Measurements from ENCODE around the gene DNAJC30. TPM values are rescaled to one million over a fixed set of nuclear protein-coding genes. Genes with fewer than 3 reads are reported as not detected.

Gene DNAJC30
- total RNA-seq, 4 donors from 2014 or later, result 4.4 to 4.9 (median 4.8) TPM

DNA sequence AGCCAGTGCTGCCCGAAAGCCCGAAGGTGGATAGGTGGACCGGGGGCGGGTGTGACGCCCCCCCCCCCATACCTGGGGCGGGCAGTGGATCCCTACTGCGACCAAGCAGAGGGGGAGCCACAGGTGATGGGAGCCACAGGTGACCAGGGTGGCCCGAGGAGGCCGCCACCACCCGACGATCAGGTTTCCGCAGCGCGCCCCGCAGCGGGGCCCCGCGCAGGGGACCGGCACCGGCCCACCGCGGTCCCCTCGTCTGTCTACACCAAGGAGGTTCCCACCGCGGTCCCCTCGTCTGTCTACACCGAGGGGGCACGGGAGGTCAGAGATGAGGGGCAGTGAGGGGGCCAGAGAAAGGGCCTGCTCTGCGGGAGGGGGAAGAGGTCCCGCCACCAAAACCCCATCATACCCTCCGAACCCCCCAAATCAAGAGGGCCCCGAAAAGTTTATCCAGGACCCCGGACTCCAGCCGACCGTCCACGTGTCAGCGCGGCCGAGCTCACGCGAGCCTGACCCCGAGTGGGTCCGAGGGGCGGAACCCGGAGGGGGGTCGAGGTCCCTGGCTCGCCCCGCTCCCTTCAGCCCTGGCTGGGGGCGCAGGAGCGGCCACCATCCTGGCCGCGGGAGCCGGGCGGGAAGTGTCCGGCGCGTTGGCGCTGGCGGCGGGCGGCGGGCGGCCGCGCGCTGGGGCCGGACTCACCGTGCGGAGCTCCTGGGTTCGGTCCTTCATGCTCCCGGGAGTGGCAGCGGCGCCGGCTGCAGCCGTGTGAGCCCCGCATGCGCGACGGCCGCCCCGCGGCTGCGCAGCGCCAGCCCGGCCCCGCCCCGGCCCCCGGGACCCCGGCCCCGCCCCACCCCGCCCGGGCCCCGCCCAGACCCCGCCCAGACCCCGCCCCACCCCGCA lies 35.9 kb upstream of the DNAJC30 start, which contains the start of gene STX1A:
Gene STX1A, minus strand, starts transcription at position 765 of the 901 bp plus-strand sequence. Its CDS starts 38 bp downstream, at position 727.
- under 1% methylated on average over 51 of the region's 96 CpGs for WGBS
- Histone ChIP-seq H3K4me1 (peaks cover 31% of the 10 kb centered on the region), H3K36me3 (no peaks in the 10 kb centered on the region), H3K27ac (no peak within 1 kb of the TSS), H3K27me3 (no peaks in the 10 kb centered on the region), H3K9me3 (no peaks in the 10 kb centered on the region), H3K4me3 (peak within 1 kb of the TSS; percentile 88)
- DNase-seq (ENCODE audit: low spot score in 2 of 2), result no peak
- TF ChIP-seq POLR2A (IDR thresholded peaks at IDR 0.05), result no peak
- TF ChIP-seq, protein P1, sequence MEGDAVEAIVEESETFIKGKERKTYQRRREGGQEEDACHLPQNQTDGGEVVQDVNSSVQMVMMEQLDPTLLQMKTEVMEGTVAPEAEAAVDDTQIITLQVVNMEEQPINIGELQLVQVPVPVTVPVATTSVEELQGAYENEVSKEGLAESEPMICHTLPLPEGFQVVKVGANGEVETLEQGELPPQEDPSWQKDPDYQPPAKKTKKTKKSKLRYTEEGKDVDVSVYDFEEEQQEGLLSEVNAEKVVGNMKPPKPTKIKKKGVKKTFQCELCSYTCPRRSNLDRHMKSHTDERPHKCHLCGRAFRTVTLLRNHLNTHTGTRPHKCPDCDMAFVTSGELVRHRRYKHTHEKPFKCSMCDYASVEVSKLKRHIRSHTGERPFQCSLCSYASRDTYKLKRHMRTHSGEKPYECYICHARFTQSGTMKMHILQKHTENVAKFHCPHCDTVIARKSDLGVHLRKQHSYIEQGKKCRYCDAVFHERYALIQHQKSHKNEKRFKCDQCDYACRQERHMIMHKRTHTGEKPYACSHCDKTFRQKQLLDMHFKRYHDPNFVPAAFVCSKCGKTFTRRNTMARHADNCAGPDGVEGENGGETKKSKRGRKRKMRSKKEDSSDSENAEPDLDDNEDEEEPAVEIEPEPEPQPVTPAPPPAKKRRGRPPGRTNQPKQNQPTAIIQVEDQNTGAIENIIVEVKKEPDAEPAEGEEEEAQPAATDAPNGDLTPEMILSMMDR (IDR thresholded peaks at IDR 0.05), result no peak
- no peak for TF ChIP-seq POLR2AphosphoS5 (IDR thresholded peaks at IDR 0.05)
- no peak for TF ChIP-seq EP300 (IDR thresholded peaks at IDR 0.05)

DNA sequence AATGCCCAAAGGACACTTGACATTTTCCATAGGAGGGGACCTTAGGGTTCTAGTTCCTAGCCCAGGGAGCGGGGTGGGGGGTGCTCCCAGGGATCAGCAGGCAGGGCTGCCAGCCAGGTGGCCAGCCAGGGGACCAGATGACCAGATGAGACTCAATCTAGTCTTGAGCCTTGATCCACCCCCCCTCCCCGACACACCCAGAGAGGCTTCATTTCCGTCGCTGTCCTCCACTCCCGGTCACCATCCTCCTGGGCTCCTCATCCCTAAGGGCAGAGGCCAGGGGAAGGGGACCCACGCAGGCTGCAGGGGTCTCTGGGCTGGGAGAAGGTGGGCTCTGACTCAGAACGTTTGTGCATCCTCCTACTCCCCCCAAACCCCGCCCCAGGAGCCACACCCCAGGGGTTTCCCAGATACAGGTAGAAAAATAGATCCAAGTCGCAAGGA lies 35.2 kb upstream of the DNAJC30 start:
- peak overlapping the region; percentile 88 for H3K4me3 ChIP-seq
- no peak overlapping the region for H3K27ac ChIP-seq
- no peak for DNase-seq (ENCODE audit: low spot score in 2 of 2)
- no peaks in the 10 kb centered on the region for H3K27me3 ChIP-seq
- 55% methylated on average over 7 of the region's 9 CpGs for WGBS
- no peaks in the 10 kb centered on the region for H3K36me3 ChIP-seq
- no peaks in the 10 kb centered on the region for H3K9me3 ChIP-seq
- peaks cover 31% of the 10 kb centered on the region for H3K4me1 ChIP-seq
- TF ChIP-seq POLR2A (IDR thresholded peaks at IDR 0.05) (no peak), EP300 (IDR thresholded peaks at IDR 0.05) (no peak), POLR2AphosphoS5 (IDR thresholded peaks at IDR 0.05) (no peak)
- TF ChIP-seq, protein P1 (IDR thresholded peaks at IDR 0.05), result no peak

DNA sequence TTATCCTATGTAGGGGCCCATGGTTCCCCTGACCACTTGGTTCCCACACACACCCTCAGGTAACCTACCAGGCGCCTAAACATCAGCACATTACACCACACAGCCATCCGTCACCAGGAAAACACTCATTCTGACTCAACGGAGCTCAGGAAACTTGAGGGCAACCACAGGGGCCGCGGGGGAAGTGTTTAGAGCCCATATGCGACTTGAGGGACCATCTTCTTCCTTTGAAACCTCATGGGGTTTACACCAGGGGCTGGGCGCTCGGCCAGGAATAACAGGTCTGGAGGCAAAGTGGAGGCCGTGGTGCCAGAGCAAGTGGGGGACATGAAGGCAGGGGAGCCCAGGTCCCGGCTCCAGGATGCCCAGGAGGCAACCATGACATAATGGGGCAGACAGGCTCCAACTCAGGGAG lies 34.7 kb upstream of the DNAJC30 start:
- DNase-seq (ENCODE audit: low spot score in 2 of 2), result no peak
- no peaks in the 10 kb centered on the region for H3K36me3 ChIP-seq
- no peaks in the 10 kb centered on the region for H3K27me3 ChIP-seq
- peak overlapping the region; percentile 88 for H3K4me3 ChIP-seq
- TF ChIP-seq EP300 (IDR thresholded peaks at IDR 0.05) (no peak), POLR2AphosphoS5 (IDR thresholded peaks at IDR 0.05) (no peak)
- no peak overlapping the region for H3K27ac ChIP-seq
- 65% methylated on average over 10 of the region's 10 CpGs for WGBS
- H3K4me1 ChIP-seq, result peaks cover 31% of the 10 kb centered on the region
- no peaks in the 10 kb centered on the region for H3K9me3 ChIP-seq

DNA sequence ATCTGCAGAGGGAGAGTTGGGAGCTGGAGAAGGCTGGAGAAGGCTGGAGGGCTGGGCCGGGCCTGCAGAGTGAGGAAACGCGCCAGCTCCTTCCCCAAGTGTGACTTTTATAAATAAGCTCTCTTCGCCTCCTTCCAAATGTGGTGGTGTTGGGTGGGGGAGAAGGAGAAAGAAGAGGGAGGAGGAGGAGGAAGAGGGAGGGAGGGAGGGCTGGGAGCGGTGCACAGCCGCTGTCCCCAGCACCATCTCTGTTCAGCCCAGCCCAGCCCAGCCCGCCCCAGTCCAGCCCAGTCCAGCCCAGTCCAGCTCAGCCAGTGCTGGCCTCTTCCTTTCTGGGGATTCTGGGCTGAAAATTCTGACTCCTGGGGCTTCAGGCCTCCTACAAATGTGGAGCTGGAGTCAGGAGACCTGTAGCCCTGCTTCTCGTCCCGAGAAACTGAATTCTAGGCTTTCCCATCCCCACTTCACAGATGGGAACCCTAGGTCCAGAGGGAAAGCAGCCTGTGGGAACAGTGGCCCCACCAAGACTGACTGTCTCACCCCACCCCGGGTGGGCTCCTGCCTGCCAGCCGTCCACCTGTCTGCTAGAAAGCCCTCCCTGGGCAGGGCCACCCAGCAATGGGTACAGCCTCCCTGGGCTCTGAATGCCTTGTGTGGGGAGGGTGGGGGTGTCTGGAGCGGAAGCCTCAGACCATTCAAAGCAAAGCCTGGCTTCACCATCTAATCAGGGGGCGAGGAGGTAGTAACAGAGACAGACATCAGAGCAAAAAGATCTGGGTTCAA lies 34.0 kb upstream of the DNAJC30 start:
- H3K4me3 ChIP-seq, result no peak overlapping the region
- no peaks in the 10 kb centered on the region for H3K27me3 ChIP-seq
- H3K27ac ChIP-seq, result no peak overlapping the region
- H3K4me1 ChIP-seq, result peaks cover 31% of the 10 kb centered on the region
- no peak for DNase-seq (ENCODE audit: low spot score in 2 of 2)
- no peaks in the 10 kb centered on the region for H3K9me3 ChIP-seq
- H3K36me3 ChIP-seq, result no peaks in the 10 kb centered on the region
- 66% methylated on average over 12 of the region's 13 CpGs for WGBS
- TF ChIP-seq, protein P1 (IDR thresholded peaks at IDR 0.05), result no peak
- no peak for TF ChIP-seq POLR2A (IDR thresholded peaks at IDR 0.05)
- TF ChIP-seq POLR2AphosphoS5 (IDR thresholded peaks at IDR 0.05), result no peak
- no peak for TF ChIP-seq EP300 (IDR thresholded peaks at IDR 0.05)

DNA sequence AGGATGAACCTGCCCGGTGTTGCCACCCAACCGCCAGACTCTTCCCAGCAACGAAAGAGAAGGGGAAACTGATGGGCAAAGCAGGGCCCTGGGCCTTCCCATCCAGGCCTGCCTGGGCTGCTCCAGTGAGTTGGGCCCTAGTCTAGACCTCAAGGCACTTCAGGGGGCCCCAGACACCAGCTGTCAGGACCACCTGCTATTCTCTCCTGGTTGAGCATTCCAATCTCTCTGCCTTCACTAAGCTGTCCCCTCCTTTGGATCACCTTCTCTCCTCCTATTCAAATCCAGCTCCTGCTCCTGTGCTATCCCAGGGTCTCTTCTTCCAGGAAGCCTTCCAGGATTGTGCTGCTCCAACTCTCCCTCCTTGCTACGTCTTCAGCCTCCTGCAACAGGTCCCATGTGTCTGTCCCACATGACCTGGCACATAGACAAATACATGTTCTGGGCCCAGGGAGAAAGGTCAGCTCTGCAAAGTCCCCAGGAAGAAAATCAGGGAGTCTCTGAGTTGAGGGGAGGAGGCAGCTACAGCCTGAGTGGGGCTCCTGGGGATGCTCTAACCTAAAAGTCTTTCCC lies 33.2 kb upstream of the DNAJC30 start:
- H3K4me1 ChIP-seq, result peaks cover 27% of the 10 kb centered on the region
- DNase-seq (ENCODE audit: low spot score in 2 of 2), result no peak
- H3K27ac ChIP-seq, result no peak overlapping the region

More for the DNA sequence above, 33.2 kb upstream of the DNAJC30 start:
- Histone ChIP-seq H3K4me3 (no peak overlapping the region), H3K9me3 (no peaks in the 10 kb centered on the region), H3K27me3 (no peaks in the 10 kb centered on the region), H3K36me3 (no peaks in the 10 kb centered on the region)
- TF ChIP-seq POLR2A (IDR thresholded peaks at IDR 0.05) (no peak), EP300 (IDR thresholded peaks at IDR 0.05) (no peak), POLR2AphosphoS5 (IDR thresholded peaks at IDR 0.05) (no peak)
- TF ChIP-seq, protein P1 (IDR thresholded peaks at IDR 0.05), result no peak
- 79% methylated on average over 4 of the region's 4 CpGs for WGBS

Measured in suprapubic skin (tissue), 4 donors.